Neural crest cell (in vitro differentiated cells): ENCODE measurements around the gene SCN3B. TPM values are rescaled to one million over a fixed set of nuclear protein-coding genes. Genes with fewer than 3 reads are reported as not detected.
A peak's percentile ranks its signal among the peaks of the same experiment; 100 is the strongest.

ENCODE experiments used
- DNase-seq: peaks from one replicate; pipeline ENCODE4 v3.0.0; 2021; ENCODE audit warnings: low read depth, mixed read lengths, low spot score
- H3K27ac Mint-ChIP-seq: one replicate; pipeline ENCODE4 v1.8.0; 2021; ENCODE audit warnings: mild to moderate bottlenecking, mixed read lengths; ENCODE audit not compliant: unreplicated experiment
- H3K27me3 Mint-ChIP-seq: 2 replicates; pipeline ENCODE4 v1.8.0; 2021; ENCODE audit warnings: low read depth, mild to moderate bottlenecking, mixed read lengths
- H3K36me3 Mint-ChIP-seq: 2 replicates; pipeline ENCODE4 v1.8.0; 2021; ENCODE audit warnings: low read depth, mild to moderate bottlenecking, mixed read lengths
- H3K4me1 Mint-ChIP-seq: 2 replicates; pipeline ENCODE4 v1.8.0; 2021; ENCODE audit warnings: mixed read lengths
- H3K4me3 Mint-ChIP-seq: one replicate; pipeline ENCODE4 v1.8.0; 2021; ENCODE audit warnings: mild to moderate bottlenecking, mixed read lengths
- H3K9me3 Mint-ChIP-seq: 2 replicates; pipeline ENCODE4 v1.8.0; 2021; ENCODE audit warnings: mixed read lengths
- total RNA-seq: library from RNA; stranded (reverse); gene quantifications from 2 replicates; pipeline ENCODE4 v1.2.1, GENCODE V29; 2021
- TF ChIP-seq, protein P1 (sequence below): fragments of 200-600 bp; sonication (generic); conservative IDR thresholded peaks from 2 replicates; pipeline ENCODE4 v1.5.0; 2021; ENCODE audit warnings: antibody characterized with exemption, mild to moderate bottlenecking

Gene SCN3B
- total RNA-seq, 1 donor from 2014 or later, result 3.6 TPM

DNA sequence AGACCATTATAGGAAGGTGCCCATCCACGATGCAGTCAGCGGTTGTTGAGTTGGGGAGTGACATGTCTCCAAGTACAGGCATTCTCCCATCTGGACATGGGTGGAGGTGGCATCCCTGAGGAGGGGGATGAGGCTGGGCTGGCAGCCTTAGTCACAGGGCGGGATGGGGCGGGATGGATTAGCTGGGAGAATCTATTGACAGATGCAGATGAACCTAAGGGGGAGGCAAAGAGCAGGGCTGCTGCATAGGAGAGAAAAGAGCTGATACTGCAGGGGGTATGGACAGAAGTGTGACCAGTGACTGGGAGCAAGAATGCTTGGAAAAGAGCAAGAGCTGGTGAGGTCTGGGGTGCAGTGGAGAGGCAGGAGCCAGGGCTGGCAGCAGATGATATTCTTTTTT lies 42.7 kb downstream of the SCN3B start:
- Mint-ChIP-seq H3K27me3 (no peaks in the 10 kb centered on the region), H3K9me3 (no peaks in the 10 kb centered on the region), H3K27ac (no peak overlapping the region), H3K4me3 (no peak overlapping the region), H3K36me3 (peaks cover 13% of the 10 kb centered on the region), H3K4me1 (no peaks in the 10 kb centered on the region)
- DNase-seq, result no peak
- TF ChIP-seq, protein P1, sequence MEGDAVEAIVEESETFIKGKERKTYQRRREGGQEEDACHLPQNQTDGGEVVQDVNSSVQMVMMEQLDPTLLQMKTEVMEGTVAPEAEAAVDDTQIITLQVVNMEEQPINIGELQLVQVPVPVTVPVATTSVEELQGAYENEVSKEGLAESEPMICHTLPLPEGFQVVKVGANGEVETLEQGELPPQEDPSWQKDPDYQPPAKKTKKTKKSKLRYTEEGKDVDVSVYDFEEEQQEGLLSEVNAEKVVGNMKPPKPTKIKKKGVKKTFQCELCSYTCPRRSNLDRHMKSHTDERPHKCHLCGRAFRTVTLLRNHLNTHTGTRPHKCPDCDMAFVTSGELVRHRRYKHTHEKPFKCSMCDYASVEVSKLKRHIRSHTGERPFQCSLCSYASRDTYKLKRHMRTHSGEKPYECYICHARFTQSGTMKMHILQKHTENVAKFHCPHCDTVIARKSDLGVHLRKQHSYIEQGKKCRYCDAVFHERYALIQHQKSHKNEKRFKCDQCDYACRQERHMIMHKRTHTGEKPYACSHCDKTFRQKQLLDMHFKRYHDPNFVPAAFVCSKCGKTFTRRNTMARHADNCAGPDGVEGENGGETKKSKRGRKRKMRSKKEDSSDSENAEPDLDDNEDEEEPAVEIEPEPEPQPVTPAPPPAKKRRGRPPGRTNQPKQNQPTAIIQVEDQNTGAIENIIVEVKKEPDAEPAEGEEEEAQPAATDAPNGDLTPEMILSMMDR, result no peak

DNA sequence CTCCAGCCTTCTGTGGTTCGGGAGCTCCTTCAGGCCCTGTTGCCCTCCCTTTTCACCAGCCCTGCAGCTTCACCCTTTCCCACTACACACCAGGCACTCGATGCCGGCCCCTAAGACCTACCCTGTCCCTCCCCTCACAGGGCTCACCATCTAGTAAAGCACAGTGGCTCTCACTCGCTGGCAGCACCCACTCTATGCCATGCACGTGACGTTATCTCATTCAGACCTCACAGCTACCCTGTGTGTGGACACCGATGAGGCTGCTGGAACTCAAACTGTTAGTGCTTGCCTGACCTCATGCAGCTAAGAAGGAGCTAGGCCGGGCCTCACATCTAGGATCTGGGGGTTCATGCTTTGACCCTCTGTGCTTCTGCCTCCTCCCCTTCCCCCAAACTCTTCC lies 45.5 kb downstream of the SCN3B start:
- no peaks in the 10 kb centered on the region for H3K4me1 Mint-ChIP-seq
- H3K4me3 Mint-ChIP-seq, result no peak overlapping the region
- no peaks in the 10 kb centered on the region for H3K27me3 Mint-ChIP-seq
- TF ChIP-seq, protein P1, result no peak
- peaks cover 10% of the 10 kb centered on the region for H3K36me3 Mint-ChIP-seq
- H3K9me3 Mint-ChIP-seq, result no peaks in the 10 kb centered on the region
- H3K27ac Mint-ChIP-seq, result peak overlapping the region; percentile 43
- no peak for DNase-seq

DNA sequence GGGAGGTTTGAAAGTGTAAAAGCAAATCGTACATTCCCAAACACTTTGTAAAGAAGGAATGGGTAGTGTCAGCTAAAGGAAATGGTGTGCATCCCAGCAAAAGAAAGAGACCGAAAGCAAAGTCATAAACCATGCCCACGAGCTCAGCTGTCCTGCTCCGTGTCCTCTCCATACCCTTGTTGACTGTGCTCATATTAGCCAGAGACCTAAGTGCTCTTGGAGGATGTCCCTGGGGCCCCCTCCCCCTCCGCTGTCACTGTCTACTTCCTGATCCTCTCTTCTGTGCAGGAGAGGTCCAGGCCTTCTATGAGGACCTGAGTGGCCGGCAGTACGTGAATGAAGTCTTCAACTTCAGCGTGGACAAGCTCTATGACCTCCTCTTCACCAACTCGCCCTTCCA lies 46.1 kb downstream of the SCN3B start:
- Mint-ChIP-seq H3K4me3 (no peak overlapping the region), H3K27ac (no peak overlapping the region), H3K27me3 (no peaks in the 10 kb centered on the region), H3K4me1 (no peaks in the 10 kb centered on the region), H3K9me3 (no peaks in the 10 kb centered on the region), H3K36me3 (peaks cover 10% of the 10 kb centered on the region)
- DNase-seq, result no peak
- TF ChIP-seq, protein P1, result no peak

DNA sequence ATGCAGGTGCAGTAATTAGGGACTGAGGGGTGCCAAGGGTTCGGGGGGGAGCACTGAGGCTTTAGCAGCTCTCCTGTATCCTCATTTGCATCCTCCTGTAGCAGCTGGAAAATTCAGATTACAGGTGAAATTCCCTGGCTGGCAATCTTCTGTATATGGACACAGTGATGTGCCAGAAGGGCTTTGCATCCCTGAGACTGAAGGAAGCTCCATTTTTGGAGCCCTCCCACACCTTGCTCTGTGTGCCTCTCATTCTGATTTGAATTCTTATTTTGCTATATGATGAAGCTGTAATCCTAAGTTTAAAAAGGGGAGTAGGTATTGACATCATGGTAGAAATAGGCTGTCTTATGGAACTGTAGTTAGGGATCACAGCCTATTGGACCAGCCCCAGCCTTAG lies 46.6 kb downstream of the SCN3B start:
- Mint-ChIP-seq H3K4me3 (no peak overlapping the region), H3K27ac (no peak overlapping the region), H3K36me3 (peaks cover 10% of the 10 kb centered on the region), H3K9me3 (no peaks in the 10 kb centered on the region), H3K27me3 (no peaks in the 10 kb centered on the region), H3K4me1 (no peaks in the 10 kb centered on the region)
- TF ChIP-seq, protein P1, result no peak
- DNase-seq, result no peak

DNA sequence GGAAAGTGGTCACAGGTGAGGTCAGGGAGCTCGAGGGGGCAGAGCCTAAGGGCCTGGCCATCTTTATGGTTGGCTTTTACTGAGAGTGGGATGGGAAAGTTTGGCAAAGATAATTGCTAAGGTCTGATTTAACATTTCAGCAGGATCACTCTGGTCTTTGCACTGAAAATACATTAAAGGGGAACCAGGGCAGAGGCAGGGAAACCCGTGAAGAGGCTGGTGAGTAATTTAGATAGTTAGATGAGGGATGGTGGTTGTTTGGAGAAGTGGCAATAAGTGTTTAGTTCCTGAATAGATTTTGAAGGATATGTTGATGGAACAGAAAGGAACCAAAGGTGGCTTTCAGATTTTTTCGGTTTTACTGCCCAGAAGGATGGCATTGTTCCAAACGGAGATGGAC lies 50.8 kb downstream of the SCN3B start:
- Mint-ChIP-seq H3K9me3 (no peaks in the 10 kb centered on the region), H3K4me1 (no peaks in the 10 kb centered on the region), H3K27ac (no peak overlapping the region), H3K4me3 (no peak overlapping the region), H3K27me3 (no peaks in the 10 kb centered on the region), H3K36me3 (peaks cover 17% of the 10 kb centered on the region)
- TF ChIP-seq, protein P1, result no peak
- DNase-seq, result no peak

DNA sequence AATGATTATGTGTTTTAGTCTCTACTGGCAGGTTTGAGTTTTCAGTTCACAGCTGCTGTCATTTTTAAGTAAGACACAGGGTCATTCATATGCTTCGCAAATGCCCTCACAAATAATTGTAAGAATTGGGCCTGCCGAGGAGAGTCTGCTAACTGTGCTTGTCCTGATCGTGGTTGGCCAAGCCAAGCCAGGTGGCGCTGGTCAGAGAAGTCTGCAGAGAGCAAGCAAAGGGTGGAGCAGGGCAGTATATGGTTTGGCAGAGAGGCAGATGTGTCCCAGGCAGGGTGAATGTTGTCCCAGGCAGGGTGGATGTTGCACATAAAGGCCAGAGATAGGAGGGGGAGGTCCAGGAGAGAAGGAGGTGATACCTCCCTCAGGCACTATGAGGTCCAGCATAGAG lies 52.7 kb downstream of the SCN3B start:
- TF ChIP-seq, protein P1, result no peak
- Mint-ChIP-seq H3K4me3 (no peak overlapping the region), H3K27ac (no peak overlapping the region), H3K36me3 (peaks cover 20% of the 10 kb centered on the region), H3K9me3 (no peaks in the 10 kb centered on the region), H3K4me1 (no peaks in the 10 kb centered on the region), H3K27me3 (no peaks in the 10 kb centered on the region)
- DNase-seq, result no peak
